HG02943 (cell line): ENCODE results near the gene DCT.

ENCODE experiments used
- ATAC-seq: cut with Tn5 transposase; IDR thresholded peaks from one replicate; pipeline ENCODE4 v1.9.1; 2021; ENCODE audit warnings: mild to moderate bottlenecking, low read depth, moderate library complexity; ENCODE audit not compliant: unreplicated experiment

DCT gene

GRCh38 chr13:94400874-94401273 is 78.6 kb downstream of the DCT start:
- ATAC-seq: no peak

GRCh38 chr13:94399812-94400211 is 79.7 kb downstream of the DCT start:
- ATAC-seq: no peak

- ATAC-seq: no peak
Measured at GRCh38 chr13:94395860-94396259, 83.6 kb downstream of the DCT start.

DNA sequence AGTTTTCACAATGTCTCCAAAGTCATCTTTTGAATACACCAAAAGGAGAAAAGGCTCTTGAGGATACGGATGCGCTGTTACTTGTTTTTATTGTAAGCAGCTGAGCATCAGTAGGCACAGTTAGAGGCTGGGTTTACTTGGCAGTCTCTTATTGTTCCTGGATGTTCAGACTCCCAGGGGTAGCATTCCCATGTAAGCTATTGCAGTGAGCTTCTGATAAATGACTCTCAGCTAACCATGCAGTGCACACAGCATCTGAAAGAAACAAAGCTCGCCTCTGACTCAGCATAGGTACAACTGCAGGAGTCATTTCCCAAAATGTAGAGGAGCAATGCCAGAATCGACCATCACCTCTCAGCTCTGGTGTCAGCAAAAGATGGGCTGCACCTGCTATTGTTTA is 84.8 kb downstream of the DCT start:
- ATAC-seq: no peak

- no peak for ATAC-seq
Measured at GRCh38 chr13:94390881-94391280, 88.6 kb downstream of the DCT start.

DNA sequence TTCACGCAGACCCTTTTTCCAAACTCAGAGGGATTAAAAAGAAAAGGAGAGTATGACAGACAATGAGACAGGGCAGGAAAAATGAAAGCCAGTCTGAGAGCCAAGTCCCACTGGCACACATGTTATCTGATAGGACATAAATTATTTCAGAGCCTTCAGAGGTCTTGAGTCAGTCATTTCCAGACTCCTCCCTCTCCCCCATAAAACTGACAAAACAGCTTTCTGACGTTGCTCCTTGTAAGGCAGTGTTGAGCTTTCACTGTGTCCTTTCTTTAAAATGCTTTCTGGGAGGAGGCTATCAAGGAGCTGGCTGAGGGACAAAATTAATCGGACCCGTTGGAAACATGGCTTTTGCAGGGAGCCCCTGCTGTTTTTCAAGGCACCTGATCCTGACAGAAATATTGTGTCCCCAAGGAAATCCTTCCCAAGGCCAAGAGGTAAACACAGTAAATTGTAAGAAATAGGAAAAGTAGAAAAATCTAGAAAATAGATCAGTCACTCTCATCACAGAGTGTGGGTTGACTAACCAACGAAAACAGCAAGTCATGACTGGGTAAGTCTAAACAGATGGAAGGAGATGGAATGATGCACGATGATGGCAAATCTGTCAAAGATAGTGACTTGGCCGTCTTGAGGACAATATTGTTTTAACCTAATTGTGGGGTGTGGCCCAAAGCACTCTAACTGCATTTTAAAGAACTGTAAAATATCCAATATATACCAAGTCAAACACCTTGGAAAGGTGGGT is 89.7 kb downstream of the DCT start:
- no peak for ATAC-seq

- no peak for ATAC-seq
Measured at GRCh38 chr13:94387047-94387446, 92.4 kb downstream of the DCT start.
